Memory B cell (primary cell): ENCODE results near the gene SCUBE2.

Source experiments
- ATAC-seq: fragments of 150-1000 bp; cut with Tn5 transposase; 2 replicates; pipeline ENCODE4 v1.10.0; 2021; ENCODE audit warnings: low read depth, mild to moderate bottlenecking, moderate library complexity
- DNase-seq, 2 donors: peaks; one replicate each; pipeline ENCODE4 v3.0.0; 2022; ENCODE audit warnings: low spot score in 2 of 2
- H3K27ac Mint-ChIP-seq: one replicate; pipeline ENCODE4 v1.8.0; 2022; ENCODE audit warnings: mild to moderate bottlenecking, moderate library complexity, mixed read lengths
- H3K27me3 Mint-ChIP-seq: one replicate; pipeline ENCODE4 v1.8.0; 2022; ENCODE audit warnings: mixed read lengths
- H3K36me3 Mint-ChIP-seq: one replicate; pipeline ENCODE4 v1.8.0; 2022; ENCODE audit warnings: mild to moderate bottlenecking, mixed read lengths
- H3K4me1 Mint-ChIP-seq: one replicate; pipeline ENCODE4 v1.8.0; 2022; ENCODE audit warnings: mixed read lengths
- H3K4me3 Mint-ChIP-seq: one replicate; pipeline ENCODE4 v1.8.0; 2022; ENCODE audit warnings: mild to moderate bottlenecking, moderate library complexity, mixed read lengths
- H3K9me3 Mint-ChIP-seq: one replicate; pipeline ENCODE4 v1.8.0; 2022; ENCODE audit warnings: mixed read lengths

SCUBE2 gene

GRCh38 chr11:9094420-9094819 is 3.0 kb upstream of the SCUBE2 start:
- H3K27ac Mint-ChIP-seq = no peak overlapping the region
- DNase-seq (no peak), ATAC-seq (no peak)
- peaks cover 34% of the 10 kb centered on the region for H3K27me3 Mint-ChIP-seq
- no peak overlapping the region for H3K4me3 Mint-ChIP-seq
- peaks cover 3% of the 10 kb centered on the region for H3K4me1 Mint-ChIP-seq
- H3K9me3 Mint-ChIP-seq = no peaks in the 10 kb centered on the region
- H3K36me3 Mint-ChIP-seq = no peaks in the 10 kb centered on the region

GRCh38 chr11:9092853-9093778 is 1.7 kb upstream of the SCUBE2 start:
- Mint-ChIP-seq H3K4me3 (peak overlapping the region; percentile 9), H3K27ac (no peak overlapping the region), H3K4me1 (peaks cover 3% of the 10 kb centered on the region), H3K9me3 (no peaks in the 10 kb centered on the region), H3K36me3 (no peaks in the 10 kb centered on the region), H3K27me3 (peaks cover 32% of the 10 kb centered on the region)
- ATAC-seq (no peak), DNase-seq (no peak)

GRCh38 chr11:9092072-9092471 is 673 bp upstream of the SCUBE2 start:
- Mint-ChIP-seq H3K27ac (no peak overlapping the region), H3K4me3 (peak overlapping the region; percentile 72), H3K27me3 (peaks cover 32% of the 10 kb centered on the region), H3K9me3 (no peaks in the 10 kb centered on the region), H3K4me1 (peaks cover 3% of the 10 kb centered on the region), H3K36me3 (no peaks in the 10 kb centered on the region)
- ATAC-seq (no peak), DNase-seq (no peak)

GRCh38 chr11:9090488-9091043 is 833 bp downstream of the SCUBE2 start:
- peaks cover 28% of the 10 kb centered on the region for H3K27me3 Mint-ChIP-seq
- DNase-seq (no peak), ATAC-seq (no peak)
- H3K9me3 Mint-ChIP-seq = no peaks in the 10 kb centered on the region
- H3K4me3 Mint-ChIP-seq = peak overlapping the region; percentile 51
- H3K36me3 Mint-ChIP-seq = no peaks in the 10 kb centered on the region
- H3K27ac Mint-ChIP-seq = no peak overlapping the region
- H3K4me1 Mint-ChIP-seq = peaks cover 3% of the 10 kb centered on the region

- Mint-ChIP-seq H3K4me3 (no peak overlapping the region), H3K27me3 (peaks cover 25% of the 10 kb centered on the region), H3K9me3 (no peaks in the 10 kb centered on the region), H3K27ac (no peak overlapping the region), H3K4me1 (peaks cover 3% of the 10 kb centered on the region), H3K36me3 (no peaks in the 10 kb centered on the region)
- ATAC-seq (no peak), DNase-seq (no peak)
Observed at GRCh38 chr11:9089636-9090035, 1.8 kb downstream of the SCUBE2 start.

GRCh38 chr11:9089061-9089460 is 2.3 kb downstream of the SCUBE2 start:
- H3K4me3 Mint-ChIP-seq = no peak overlapping the region
- DNase-seq (no peak), ATAC-seq (no peak)
- peaks cover 23% of the 10 kb centered on the region for H3K27me3 Mint-ChIP-seq
- H3K4me1 Mint-ChIP-seq = peaks cover 3% of the 10 kb centered on the region
- H3K27ac Mint-ChIP-seq = no peak overlapping the region
- no peaks in the 10 kb centered on the region for H3K9me3 Mint-ChIP-seq
- H3K36me3 Mint-ChIP-seq = no peaks in the 10 kb centered on the region

- no peak for ATAC-seq
- no peaks in the 10 kb centered on the region for H3K4me1 Mint-ChIP-seq
- H3K36me3 Mint-ChIP-seq = no peaks in the 10 kb centered on the region
- H3K27ac Mint-ChIP-seq = no peak overlapping the region
- DNase-seq = no peak
- H3K4me3 Mint-ChIP-seq = no peak overlapping the region
- peaks cover 12% of the 10 kb centered on the region for H3K27me3 Mint-ChIP-seq
- H3K9me3 Mint-ChIP-seq = no peaks in the 10 kb centered on the region
Observed at GRCh38 chr11:9082575-9082974, 8.8 kb downstream of the SCUBE2 start.

GRCh38 chr11:9081153-9081552 is 10.2 kb downstream of the SCUBE2 start:
- no peaks in the 10 kb centered on the region for H3K4me1 Mint-ChIP-seq
- ATAC-seq (no peak), DNase-seq (no peak)
- H3K4me3 Mint-ChIP-seq = no peak overlapping the region
- H3K27ac Mint-ChIP-seq = no peak overlapping the region
- H3K27me3 Mint-ChIP-seq = peaks cover 10% of the 10 kb centered on the region
- no peaks in the 10 kb centered on the region for H3K9me3 Mint-ChIP-seq
- H3K36me3 Mint-ChIP-seq = no peaks in the 10 kb centered on the region

- no peak for DNase-seq
- Mint-ChIP-seq H3K9me3 (no peaks in the 10 kb centered on the region), H3K4me1 (no peaks in the 10 kb centered on the region), H3K27ac (no peak overlapping the region), H3K4me3 (no peak overlapping the region), H3K27me3 (peaks cover 20% of the 10 kb centered on the region), H3K36me3 (no peaks in the 10 kb centered on the region)
- no peak for ATAC-seq
Observed at GRCh38 chr11:9078113-9079086, 13.0 kb downstream of the SCUBE2 start.

- H3K27me3 Mint-ChIP-seq = peaks cover 23% of the 10 kb centered on the region
- no peaks in the 10 kb centered on the region for H3K36me3 Mint-ChIP-seq
- ATAC-seq (no peak), DNase-seq (no peak)
- H3K4me3 Mint-ChIP-seq = no peak overlapping the region
- no peak overlapping the region for H3K27ac Mint-ChIP-seq
- H3K4me1 Mint-ChIP-seq = no peaks in the 10 kb centered on the region
- no peaks in the 10 kb centered on the region for H3K9me3 Mint-ChIP-seq
Observed at GRCh38 chr11:9077164-9077563, 14.2 kb downstream of the SCUBE2 start.

GRCh38 chr11:9076661-9077060 is 14.7 kb downstream of the SCUBE2 start:
- DNase-seq (no peak), ATAC-seq (no peak)
- H3K4me3 Mint-ChIP-seq = no peak overlapping the region
- no peaks in the 10 kb centered on the region for H3K36me3 Mint-ChIP-seq
- no peak overlapping the region for H3K27ac Mint-ChIP-seq
- no peaks in the 10 kb centered on the region for H3K4me1 Mint-ChIP-seq
- H3K27me3 Mint-ChIP-seq = peaks cover 19% of the 10 kb centered on the region
- no peaks in the 10 kb centered on the region for H3K9me3 Mint-ChIP-seq

- Mint-ChIP-seq H3K36me3 (no peaks in the 10 kb centered on the region), H3K4me1 (no peaks in the 10 kb centered on the region), H3K27ac (no peak overlapping the region)
Observed at GRCh38 chr11:9076046-9076445, 15.4 kb downstream of the SCUBE2 start.

GRCh38 chr11:9075556-9075955 is 15.8 kb downstream of the SCUBE2 start:
- Mint-ChIP-seq H3K27me3 (peaks cover 22% of the 10 kb centered on the region), H3K4me3 (no peak overlapping the region), H3K27ac (no peak overlapping the region), H3K9me3 (no peaks in the 10 kb centered on the region), H3K36me3 (no peaks in the 10 kb centered on the region), H3K4me1 (no peaks in the 10 kb centered on the region)
- DNase-seq (no peak), ATAC-seq (no peak)

More at GRCh38 chr11:9076046-9076445, 15.4 kb downstream of the SCUBE2 start:
- no peaks in the 10 kb centered on the region for H3K9me3 Mint-ChIP-seq
- ATAC-seq (no peak), DNase-seq (no peak)
- H3K4me3 Mint-ChIP-seq = no peak overlapping the region
- H3K27me3 Mint-ChIP-seq = peaks cover 19% of the 10 kb centered on the region
